ENCODE results near the gene CCT6B.
"Not testable (repeated sequence)": the region's sequence is repeated elsewhere in the genome, so short reads cannot be mapped to it uniquely, and the experiment has no call there.

The CCT6B gene

DNA sequence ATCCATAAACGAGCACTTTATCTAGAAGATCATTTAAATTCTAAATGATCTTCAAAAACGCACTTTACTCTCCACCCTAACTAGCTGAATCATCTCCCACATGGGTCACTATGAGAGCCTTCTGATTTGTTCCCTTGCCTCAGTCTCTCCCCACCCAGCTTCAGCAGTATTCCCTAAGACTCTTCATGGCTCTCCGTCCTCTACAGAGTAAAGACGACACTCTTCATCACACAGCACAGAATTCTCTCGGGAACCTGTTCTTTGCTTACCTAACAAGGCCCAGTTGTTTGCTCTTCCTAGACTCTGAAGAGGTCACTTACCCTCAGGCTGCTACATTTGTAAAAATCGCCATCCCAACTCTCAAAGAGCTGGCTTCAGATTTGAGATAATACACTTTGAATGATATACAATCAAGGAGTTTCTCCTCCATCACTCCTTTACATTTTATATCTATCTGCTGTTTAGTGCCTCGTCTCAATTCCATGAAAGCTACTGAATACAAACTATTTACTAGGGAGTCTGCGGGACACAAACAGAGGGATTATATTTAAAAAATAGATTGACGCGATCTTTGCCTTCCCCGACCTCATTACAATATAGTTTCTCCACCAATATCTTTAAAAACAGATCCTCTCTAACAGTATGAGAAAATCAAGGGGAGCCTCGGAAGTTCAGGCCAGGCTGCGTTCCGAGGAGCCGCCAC, 18.5 kb upstream of the CCT6B start:
- peaks cover 0 to 11% (median 0%) of the 10 kb centered on the region in 3 donors for H3K36me3 ChIP-seq
- intact Hi-C loops (cut with DNase I; ENCODE audit: low total_unique reads) = loop anchor here (10.0 kb wide), 2 partner anchors 135 to 1615 kb away; partner anchors contain the start of genes DHRS11 and RAD51D
- peaks cover 0 to 30% (median 18%) of the 10 kb centered on the region in 4 donors for H3K4me1 ChIP-seq
- TF ChIP-seq, protein P1, sequence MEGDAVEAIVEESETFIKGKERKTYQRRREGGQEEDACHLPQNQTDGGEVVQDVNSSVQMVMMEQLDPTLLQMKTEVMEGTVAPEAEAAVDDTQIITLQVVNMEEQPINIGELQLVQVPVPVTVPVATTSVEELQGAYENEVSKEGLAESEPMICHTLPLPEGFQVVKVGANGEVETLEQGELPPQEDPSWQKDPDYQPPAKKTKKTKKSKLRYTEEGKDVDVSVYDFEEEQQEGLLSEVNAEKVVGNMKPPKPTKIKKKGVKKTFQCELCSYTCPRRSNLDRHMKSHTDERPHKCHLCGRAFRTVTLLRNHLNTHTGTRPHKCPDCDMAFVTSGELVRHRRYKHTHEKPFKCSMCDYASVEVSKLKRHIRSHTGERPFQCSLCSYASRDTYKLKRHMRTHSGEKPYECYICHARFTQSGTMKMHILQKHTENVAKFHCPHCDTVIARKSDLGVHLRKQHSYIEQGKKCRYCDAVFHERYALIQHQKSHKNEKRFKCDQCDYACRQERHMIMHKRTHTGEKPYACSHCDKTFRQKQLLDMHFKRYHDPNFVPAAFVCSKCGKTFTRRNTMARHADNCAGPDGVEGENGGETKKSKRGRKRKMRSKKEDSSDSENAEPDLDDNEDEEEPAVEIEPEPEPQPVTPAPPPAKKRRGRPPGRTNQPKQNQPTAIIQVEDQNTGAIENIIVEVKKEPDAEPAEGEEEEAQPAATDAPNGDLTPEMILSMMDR (IDR thresholded peaks at IDR 0.05) = no peak
- no peak for DNase-seq
- H3K9me3 ChIP-seq = no peaks in the 10 kb centered on the region
- H3K27me3 ChIP-seq = no peaks in the 10 kb centered on the region
- peak overlapping the region; percentile 86 to 92 for H3K4me3 ChIP-seq
- H3K27ac ChIP-seq = peak overlapping the region; percentile 97 to 99

DNA sequence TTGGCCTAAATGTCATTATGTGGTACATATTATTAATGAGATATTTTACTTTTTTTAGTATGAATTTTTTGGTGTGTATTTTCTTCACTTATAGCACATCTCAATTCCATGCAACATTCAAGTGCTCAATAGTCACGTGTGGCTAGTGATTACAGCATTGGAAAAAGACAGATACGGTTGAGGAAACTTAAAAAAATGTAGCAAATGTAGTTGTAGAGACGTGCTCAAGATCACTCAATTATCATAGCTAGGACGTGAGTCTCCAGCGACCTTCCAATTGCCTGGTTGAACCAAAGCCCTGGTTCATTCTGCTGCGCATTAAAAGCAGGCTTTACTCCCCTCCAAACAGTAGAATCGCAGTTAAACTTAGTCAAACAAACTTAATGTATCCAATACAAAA, 17.9 kb upstream of the CCT6B start:
- Histone ChIP-seq H3K4me3 (no peak overlapping the region), H3K27me3 (no peaks in the 10 kb centered on the region), H3K36me3 (peaks cover 0 to 9% (median 0%) of the 10 kb centered on the region in 3 donors), H3K27ac (peak overlapping the region in 1 of 2 donors; percentile 99), H3K4me1 (peaks cover 0 to 30% (median 18%) of the 10 kb centered on the region in 4 donors), H3K9me3 (no peaks in the 10 kb centered on the region)
- intact Hi-C loops (cut with DNase I; ENCODE audit: low total_unique reads) = no loop called here
- TF ChIP-seq, protein P1 (IDR thresholded peaks at IDR 0.05) = no peak
- no peak for DNase-seq

DNA sequence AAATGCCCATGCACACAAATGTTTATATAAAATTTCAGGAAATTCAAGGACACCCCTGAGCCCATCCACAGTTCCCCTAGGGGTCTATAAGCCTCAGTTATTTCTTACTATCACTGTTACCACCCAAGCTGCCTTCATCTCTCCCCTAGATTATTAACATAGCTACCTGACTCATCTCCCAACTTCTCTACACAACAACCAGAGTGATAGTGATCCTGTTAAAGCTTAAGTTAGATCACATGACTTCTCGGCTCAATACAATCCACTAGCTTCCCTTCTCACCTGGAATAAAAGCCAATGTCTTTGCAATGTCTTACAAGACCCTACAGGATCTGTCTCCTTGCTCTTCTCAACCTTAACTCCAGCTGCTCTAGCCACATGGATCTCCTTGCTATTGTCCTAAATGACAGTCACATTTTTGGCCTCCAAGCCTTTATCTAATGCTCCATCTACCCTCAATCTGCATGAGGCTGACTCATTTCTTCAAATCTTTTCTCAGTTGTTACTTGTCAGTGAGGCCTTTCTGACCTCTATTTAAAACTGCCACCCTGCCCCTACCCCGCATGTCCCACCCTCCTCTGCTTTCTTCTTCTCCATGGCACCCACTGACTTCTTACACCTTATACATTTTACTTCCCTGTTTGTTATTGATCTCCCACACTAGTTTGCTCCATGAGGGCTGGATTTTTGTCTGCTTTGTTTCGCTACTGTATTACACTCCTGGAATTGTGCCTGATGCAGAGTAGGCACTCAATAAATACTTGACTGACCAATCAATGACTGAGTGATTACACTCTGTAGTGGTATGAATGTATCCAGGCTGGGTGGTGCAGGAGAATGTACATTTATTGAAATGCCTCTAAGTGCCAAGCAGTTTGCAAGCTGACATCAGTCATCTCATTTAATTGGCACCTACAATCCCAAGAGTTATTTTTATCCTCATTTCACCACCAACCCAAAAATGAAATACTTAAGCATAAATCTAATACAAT, 13.8 kb upstream of the CCT6B start:
- no peak for DNase-seq
- intact Hi-C loops (cut with DNase I; ENCODE audit: low total_unique reads) = no loop called here
- Histone ChIP-seq H3K36me3 (no peaks in the 10 kb centered on the region), H3K27ac (no peak overlapping the region), H3K9me3 (no peaks in the 10 kb centered on the region), H3K4me3 (no peak overlapping the region), H3K27me3 (no peaks in the 10 kb centered on the region), H3K4me1 (peaks cover 0 to 6% (median 5%) of the 10 kb centered on the region in 4 donors)
- TF ChIP-seq, protein P1 (IDR thresholded peaks at IDR 0.05) = no peak

DNA sequence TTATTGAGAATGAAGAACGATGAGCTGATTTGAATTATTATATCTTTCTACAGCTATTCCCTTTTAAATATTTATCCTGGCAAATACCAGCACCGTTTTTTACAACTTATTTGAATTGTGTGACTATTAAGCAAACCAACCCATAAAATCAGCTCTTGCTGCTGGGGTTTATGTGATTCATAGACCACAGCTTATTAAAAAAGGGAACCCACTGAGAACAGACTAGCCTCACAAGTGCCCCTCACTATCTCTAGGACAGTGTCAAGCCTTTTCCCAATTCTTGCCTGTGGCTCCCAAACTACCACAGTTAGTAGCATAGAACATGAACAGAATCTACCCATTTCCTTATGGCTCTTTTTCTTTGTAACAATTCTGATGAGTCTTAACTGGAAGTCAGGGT, 12.9 kb upstream of the CCT6B start:
- TF ChIP-seq, protein P1 (IDR thresholded peaks at IDR 0.05) = no peak
- no peaks in the 10 kb centered on the region for H3K4me1 ChIP-seq
- intact Hi-C loops (cut with DNase I; ENCODE audit: low total_unique reads) = no loop called here
- no peak for DNase-seq
- H3K36me3 ChIP-seq = peaks cover 0 to 5% (median 0%) of the 10 kb centered on the region in 3 donors
- no peaks in the 10 kb centered on the region for H3K27me3 ChIP-seq
- H3K27ac ChIP-seq = no peak overlapping the region
- H3K9me3 ChIP-seq = no peaks in the 10 kb centered on the region
- H3K4me3 ChIP-seq = no peak overlapping the region

DNA sequence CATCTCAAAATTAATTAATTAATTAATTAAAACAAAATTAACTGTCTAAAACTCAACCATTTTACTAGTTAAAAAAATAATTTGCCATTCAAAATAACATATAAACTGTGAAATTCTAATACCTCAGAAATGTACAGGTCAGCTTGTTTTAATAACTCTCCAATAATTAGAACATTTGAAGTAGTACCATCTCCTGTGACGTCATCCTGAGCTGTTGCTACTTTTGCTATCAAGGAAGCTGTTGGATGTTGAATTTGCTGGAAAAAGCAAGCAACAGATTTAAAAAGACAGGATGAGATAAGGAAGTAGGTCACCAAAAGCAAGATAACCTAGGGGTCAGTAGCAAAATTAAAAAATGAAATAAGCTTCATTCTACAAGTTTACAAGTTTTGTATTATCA, 2.8 kb downstream of the CCT6B start:
- TF ChIP-seq, protein P1 (IDR thresholded peaks at IDR 0.05) = no peak
- intact Hi-C loops (cut with DNase I; ENCODE audit: low total_unique reads) = no loop called here
- Histone ChIP-seq H3K27ac (no peak overlapping the region), H3K9me3 (no peaks in the 10 kb centered on the region), H3K27me3 (no peaks in the 10 kb centered on the region), H3K36me3 (peaks cover 0 to 1% (median 0%) of the 10 kb centered on the region in 3 donors), H3K4me3 (no peak overlapping the region), H3K4me1 (peaks cover 0 to 17% (median 11%) of the 10 kb centered on the region in 4 donors)
- DNase-seq = no peak

DNA sequence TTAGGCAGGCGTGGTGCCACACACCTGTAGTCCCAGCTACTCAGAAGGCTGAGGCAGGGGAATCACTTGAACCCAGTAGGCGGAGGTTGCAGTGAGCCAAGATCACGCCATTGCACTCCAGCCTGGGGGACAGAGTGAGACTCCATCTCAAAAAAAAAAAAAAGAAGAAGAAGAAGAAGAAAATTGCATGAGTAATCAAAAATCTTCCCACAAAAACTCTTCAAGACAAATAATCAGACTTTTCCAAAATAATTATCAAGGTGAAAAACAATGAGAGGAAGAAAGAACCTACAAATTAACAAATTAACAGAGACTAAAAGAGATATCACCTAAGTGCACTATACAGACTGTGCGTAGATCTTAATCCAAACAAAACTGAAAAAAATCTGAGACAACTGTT, 10.5 kb downstream of the CCT6B start:
- intact Hi-C loops (cut with DNase I; ENCODE audit: low total_unique reads); H3K9me3 ChIP-seq; H3K4me1 ChIP-seq; DNase-seq; H3K27ac ChIP-seq; H3K27me3 ChIP-seq; H3K36me3 ChIP-seq; H3K4me3 ChIP-seq: not testable (repeated sequence)

Measured in tibial artery (tissue), 4 donors.